Heart left ventricle (tissue), 13 donors: ENCODE measurements around the gene IFITM5.

ENCODE experiments used
- POLR2A ChIP-seq, 2 donors: fragments of 450-650 bp; IDR thresholded peaks; one replicate each; pipeline ENCODE4 v1.6.1; 2017; ENCODE audit warnings: antibody characterized with exemption in 2 of 2, mild to moderate bottlenecking in 2 of 2, moderate library complexity in 2 of 2
- TF ChIP-seq, protein P1 (sequence below), 12 donors: fragments of 200-600 bp; sonication (generic) in 4 of 12; IDR thresholded peaks; one replicate each; pipeline versions ENCODE4 v1.5.0 to v1.8.0; 2018 to 2022; ENCODE audit warnings: antibody characterized with exemption in 12 of 12, mild to moderate bottlenecking in 5 of 12
- donor health status: ischemic (EF 13 %, LVEDD 7.1; RV severe dilation, severe dysfunction).
- donor health status: DM: no; HTN: yes; CAD: no.
- donor health status: DM: no; HTN: no; CAD: no.
- donor health status: ischemic (EF 25% LVEDD 6.9; RV normal size, moderate dysfunction).
- donor health status: ischemic (EF 25% LVEDD 5.7; RV mildly dilated, moderate dysfunction).
- donor health status: ischemic (EF 35%, LVEDD 5.7; RV mildly dilated, moderate dysfunction).
- donor health status: nonischemic (EF 11% LVEDD 7.7; RV severe dilation, severe dysfunction).
- donor health status: DM: yes; HTN: yes; CAD: no.
- donor health status: PGD.
- donor health status: ischemic (EF 29% LVEDD 5.4; RV normal size, mild dysfunction).
- donor health status: nonischemic (EF 23%, LVEDD 6.1; RV moderate dilation, normal function).

- no peak for TF ChIP-seq POLR2A (IDR thresholded peaks at IDR 0.05)
- TF ChIP-seq, protein P1, sequence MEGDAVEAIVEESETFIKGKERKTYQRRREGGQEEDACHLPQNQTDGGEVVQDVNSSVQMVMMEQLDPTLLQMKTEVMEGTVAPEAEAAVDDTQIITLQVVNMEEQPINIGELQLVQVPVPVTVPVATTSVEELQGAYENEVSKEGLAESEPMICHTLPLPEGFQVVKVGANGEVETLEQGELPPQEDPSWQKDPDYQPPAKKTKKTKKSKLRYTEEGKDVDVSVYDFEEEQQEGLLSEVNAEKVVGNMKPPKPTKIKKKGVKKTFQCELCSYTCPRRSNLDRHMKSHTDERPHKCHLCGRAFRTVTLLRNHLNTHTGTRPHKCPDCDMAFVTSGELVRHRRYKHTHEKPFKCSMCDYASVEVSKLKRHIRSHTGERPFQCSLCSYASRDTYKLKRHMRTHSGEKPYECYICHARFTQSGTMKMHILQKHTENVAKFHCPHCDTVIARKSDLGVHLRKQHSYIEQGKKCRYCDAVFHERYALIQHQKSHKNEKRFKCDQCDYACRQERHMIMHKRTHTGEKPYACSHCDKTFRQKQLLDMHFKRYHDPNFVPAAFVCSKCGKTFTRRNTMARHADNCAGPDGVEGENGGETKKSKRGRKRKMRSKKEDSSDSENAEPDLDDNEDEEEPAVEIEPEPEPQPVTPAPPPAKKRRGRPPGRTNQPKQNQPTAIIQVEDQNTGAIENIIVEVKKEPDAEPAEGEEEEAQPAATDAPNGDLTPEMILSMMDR (IDR thresholded peaks at IDR 0.05) = no peak
Measured at GRCh38 chr11:278001-278951, 21.1 kb downstream of the IFITM5 start, which contains the start of gene NLRP6.
